Superior temporal gyrus (tissue), 1 donor: ENCODE results near the gene FBXO40.
A peak's percentile ranks its signal among the peaks of the same experiment; 100 is the strongest.
"Not testable (repeated sequence)": the region's sequence is repeated elsewhere in the genome, so short reads cannot be mapped to it uniquely, and the experiment has no call there.

Experiments
- DNase-seq: peaks from one replicate; pipeline ENCODE4 v3.0.0-alpha.2; 2016; ENCODE audit errors: extremely low spot score

The FBXO40 gene

GRCh38 chr3:121592856-121593702 lies at the start of gene FBXO40:
TSS of gene FBXO40 (plus strand) at chr3:121593379. CDS start at chr3:121620576, 27,197 bp downstream.
- DNase-seq: peak; percentile 51

GRCh38 chr3:121545049-121545573 lies 48.1 kb upstream of the FBXO40 start:
- no peak for DNase-seq

GRCh38 chr3:121545574-121546455 lies 47.4 kb upstream of the FBXO40 start, which contains the start of gene POLQ:
TSS of gene POLQ (minus strand) at chr3:121545988. CDS start at chr3:121545877, 111 bp downstream.
- peak; percentile 97 for DNase-seq

- no peak for DNase-seq
Measured at GRCh38 chr3:121552379-121552778, 40.8 kb upstream of the FBXO40 start.

GRCh38 chr3:121552797-121553196 lies 40.4 kb upstream of the FBXO40 start:
- DNase-seq: no peak

GRCh38 chr3:121557426-121557934 lies 35.7 kb upstream of the FBXO40 start:
- DNase-seq: no peak

GRCh38 chr3:121562148-121562547 lies 31.0 kb upstream of the FBXO40 start:
- DNase-seq: no peak

- no peak for DNase-seq
Measured at GRCh38 chr3:121566773-121567172, 26.4 kb upstream of the FBXO40 start.

GRCh38 chr3:121567649-121568048 lies 25.5 kb upstream of the FBXO40 start, which contains the start of gene ARGFX:
TSS of gene ARGFX (plus strand) at chr3:121567949. CDS start at chr3:121570714, 2,765 bp downstream.
- no peak for DNase-seq

GRCh38 chr3:121574449-121574848 lies 18.7 kb upstream of the FBXO40 start:
- DNase-seq: no peak

- no peak for DNase-seq
Measured at GRCh38 chr3:121581691-121582090, 11.5 kb upstream of the FBXO40 start.

- no peak for DNase-seq
Measured at GRCh38 chr3:121584418-121584817, 8.8 kb upstream of the FBXO40 start.

GRCh38 chr3:121593806-121594205 lies 627 bp downstream of the FBXO40 start:
- DNase-seq: not testable (repeated sequence)

- DNase-seq: no peak
Measured at GRCh38 chr3:121594850-121595249, 1.7 kb downstream of the FBXO40 start.

- no peak for DNase-seq
Measured at GRCh38 chr3:121595765-121596406, 2.7 kb downstream of the FBXO40 start.

- no peak for DNase-seq
Measured at GRCh38 chr3:121598564-121598963, 5.4 kb downstream of the FBXO40 start.

- DNase-seq: not testable (repeated sequence)
Measured at GRCh38 chr3:121599900-121600299, 6.7 kb downstream of the FBXO40 start.

GRCh38 chr3:121601212-121601812 lies 8.1 kb downstream of the FBXO40 start:
- no peak for DNase-seq

GRCh38 chr3:121604759-121605158 lies 11.6 kb downstream of the FBXO40 start:
- no peak for DNase-seq

- DNase-seq: no peak
Measured at GRCh38 chr3:121606106-121606505, 12.9 kb downstream of the FBXO40 start.

- DNase-seq: no peak
Measured at GRCh38 chr3:121619691-121620090, 26.5 kb downstream of the FBXO40 start.
